Peyer's patch (tissue), 4 donors: ENCODE data around the gene WDR93.

Experiments used
- CTCF ChIP-seq, 6 experiments: fragments of 450-650 bp in 4 of 6; fragments of 200-600 bp in 2 of 6; sonication (generic) in 1 of 6; IDR thresholded peaks; one replicate each; pipeline ENCODE4 v1.5.1; 2017 to 2019; ENCODE audit warnings: antibody characterized with exemption in 6 of 6, mild to moderate bottlenecking in 3 of 6, moderate library complexity in 1 of 6
- POLR2A ChIP-seq, 2 donors: fragments of 450-650 bp; IDR thresholded peaks; one replicate each; pipeline ENCODE4 v1.5.1; 2017; ENCODE audit warnings: antibody characterized with exemption in 2 of 2, mild to moderate bottlenecking in 2 of 2, moderate library complexity in 2 of 2

DNA sequence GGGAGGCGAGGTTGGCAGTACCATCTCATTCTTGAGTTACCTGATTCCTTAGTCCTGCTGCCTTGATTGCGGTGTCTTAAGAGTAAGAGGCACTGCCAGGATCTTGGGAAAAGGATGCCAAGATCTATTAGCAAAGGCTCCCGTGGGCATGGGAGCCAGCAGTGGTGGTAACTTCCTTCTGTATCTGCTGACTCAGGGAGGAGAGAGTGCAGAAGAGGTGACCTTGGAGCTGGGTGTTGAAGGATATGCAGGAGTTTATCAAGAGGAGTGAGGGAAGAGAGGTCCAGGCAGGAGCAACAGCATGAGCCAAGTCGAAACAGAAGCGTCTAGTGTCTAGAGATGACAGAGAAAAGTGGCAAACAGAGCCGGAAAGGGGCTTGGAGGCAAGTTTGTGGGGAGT lies 90.0 kb downstream of the WDR93 start:
- TF ChIP-seq CTCF (IDR thresholded peaks at IDR 0.05) = no peak
- TF ChIP-seq POLR2A (IDR thresholded peaks at IDR 0.05) = no peak
